PFSK-1 (cell line): ENCODE measurements around the gene KCTD1.

ENCODE experiments used
- POLR2AphosphoS5 ChIP-seq: IDR thresholded peaks from 2 replicates; pipeline ENCODE4 v1.6.1; 2012; ENCODE audit warnings: low read depth, mild to moderate bottlenecking, control low read depth, low read length, moderate library complexity
- SIN3A ChIP-seq: IDR thresholded peaks from 2 replicates; pipeline ENCODE4 v1.6.1; 2012; ENCODE audit warnings: mild to moderate bottlenecking, low read length, moderate library complexity, borderline replicate concordance; ENCODE audit not compliant: insufficient read depth

DNA sequence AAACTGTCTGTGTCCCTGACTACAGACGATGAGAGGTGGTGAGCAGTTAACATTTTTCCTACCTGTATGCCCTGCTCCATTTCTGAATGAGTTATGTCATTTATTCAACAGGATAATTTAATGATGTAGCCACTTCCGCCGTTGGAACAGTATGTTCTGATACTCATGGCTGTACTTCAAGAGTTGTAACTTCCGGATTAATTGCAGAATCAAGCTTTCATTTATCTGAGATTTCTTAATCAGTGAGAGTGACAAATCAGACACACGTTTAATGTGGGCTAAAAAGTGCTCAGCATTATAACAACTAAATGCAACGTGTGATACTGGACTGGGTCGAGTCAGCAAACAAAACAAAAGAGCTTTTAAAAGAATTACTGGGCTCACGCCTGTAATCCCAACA is 107.7 kb downstream of the KCTD1 start:
- TF ChIP-seq POLR2AphosphoS5 (no peak), SIN3A (no peak)
